Transverse colon (tissue), 4 donors: ENCODE measurements around the gene OLFM4. TPM values are rescaled to one million over a fixed set of nuclear protein-coding genes. Genes with fewer than 3 reads are reported as not detected.

Experiments
- DNase-seq: peaks from one replicate; pipeline ENCODE4 v3.0.0-alpha.2; 2019
- H3K27ac ChIP-seq, 4 donors: fragments of 200-600 bp; sonication (generic); 2 replicates each; pipeline ENCODE4 v1.5.1; 2016 to 2018; ENCODE audit warnings: inconsistent platforms in 4 of 4
- H3K27me3 ChIP-seq: fragments of 200-600 bp; sonication (generic); 2 replicates; pipeline ENCODE4 v1.5.1; 2017; ENCODE audit warnings: inconsistent platforms
- H3K36me3 ChIP-seq, 4 donors: fragments of 200-600 bp; sonication (generic); 2 replicates each; pipeline ENCODE4 v1.5.1; 2017 to 2019; ENCODE audit warnings: inconsistent platforms in 4 of 4
- H3K4me1 ChIP-seq, 4 donors: fragments of 200-600 bp; sonication (generic); 2 replicates each; pipeline ENCODE4 v1.5.1; 2017 to 2020; ENCODE audit warnings: inconsistent platforms in 4 of 4
- H3K4me3 ChIP-seq, 4 donors: fragments of 200-600 bp; sonication (generic); 1 replicate in 1 of 4; 2 replicates in 3 of 4; pipeline versions ENCODE4 v1.5.1 to v1.6.1; 2017 to 2019; ENCODE audit warnings: inconsistent platforms in 4 of 4
- H3K9me3 ChIP-seq, 2 donors: fragments of 200-600 bp; sonication (generic); 2 replicates each; pipeline ENCODE4 v1.5.1; 2017 to 2019; ENCODE audit warnings: inconsistent platforms in 2 of 2
- EP300 ChIP-seq: sonication (generic); formaldehyde crosslinking; IDR thresholded peaks from one replicate; pipeline ENCODE4 v1.6.1; 2017; ENCODE audit warnings: antibody characterized with exemption, low read depth
- POLR2A ChIP-seq: fragments of 450-650 bp; IDR thresholded peaks from one replicate; pipeline ENCODE4 v1.6.1; 2016; ENCODE audit warnings: antibody characterized with exemption, mild to moderate bottlenecking, moderate library complexity
- POLR2AphosphoS5 ChIP-seq, 3 donors: sonication (generic); formaldehyde crosslinking; IDR thresholded peaks; one replicate each; pipeline ENCODE4 v1.6.1; 2016; ENCODE audit warnings: antibody characterized with exemption in 3 of 3
- WGBS, 2 donors: methylation state at CpG; one replicate each; pipeline ENCODE4 v1.1.5; 2018; ENCODE audit warnings: low coverage in 1 of 2; 5-methylcytosine and 5-hydroxymethylcytosine counted together
- in situ Hi-C, 4 donors: fragments of 200-750 bp; cut with MboI; loops; one replicate each; pipeline versions ENCODE4 v1.15.0 to v1.15.1; 2017; ENCODE audit warnings: low sequenced_read_pairs in 3 of 4, low pct_ligation_motif_present in 1 of 4, low pct_unique_long_range_greater_than_20kb in 1 of 4
- intact Hi-C: fragments of 100-400 bp; cut with DNase I; formaldehyde crosslinking; loops from one replicate; pipeline ENCODE4 v1.15.1; 2023; ENCODE audit warnings: low total_unique reads
- total RNA-seq, 4 donors: library from RNA; depleted of rRNA; stranded (reverse); fragments of >200 nt; gene quantifications; one replicate each; pipeline ENCODE4 v1.1.0, GENCODE V29; 2016
- TF ChIP-seq, protein P1 (sequence below), 5 experiments: fragments of 200-600 bp in 3 of 5; fragments of 450-650 bp in 2 of 5; sonication (generic) in 3 of 5; IDR thresholded peaks; 1 replicate in 2 of 5; 2 replicates in 3 of 5; pipeline ENCODE4 v1.5.1; 2016 to 2017; ENCODE audit warnings: antibody characterized with exemption in 5 of 5, inconsistent platforms in 3 of 5, mild to moderate bottlenecking in 2 of 5, moderate library complexity in 1 of 5

OLFM4 gene
- total RNA-seq, 4 donors from 2014 or later: 3.4 to 61.0 (median 51.9) TPM

GRCh38 chr13:52984881-52985363 is 43.7 kb upstream of the OLFM4 start:
- no peak for DNase-seq
- in situ Hi-C loops: no loop called here
- TF ChIP-seq EP300 (no peak), POLR2A (no peak), POLR2AphosphoS5 (IDR thresholded peaks at IDR 0.05) (no peak)
- TF ChIP-seq, protein P1, sequence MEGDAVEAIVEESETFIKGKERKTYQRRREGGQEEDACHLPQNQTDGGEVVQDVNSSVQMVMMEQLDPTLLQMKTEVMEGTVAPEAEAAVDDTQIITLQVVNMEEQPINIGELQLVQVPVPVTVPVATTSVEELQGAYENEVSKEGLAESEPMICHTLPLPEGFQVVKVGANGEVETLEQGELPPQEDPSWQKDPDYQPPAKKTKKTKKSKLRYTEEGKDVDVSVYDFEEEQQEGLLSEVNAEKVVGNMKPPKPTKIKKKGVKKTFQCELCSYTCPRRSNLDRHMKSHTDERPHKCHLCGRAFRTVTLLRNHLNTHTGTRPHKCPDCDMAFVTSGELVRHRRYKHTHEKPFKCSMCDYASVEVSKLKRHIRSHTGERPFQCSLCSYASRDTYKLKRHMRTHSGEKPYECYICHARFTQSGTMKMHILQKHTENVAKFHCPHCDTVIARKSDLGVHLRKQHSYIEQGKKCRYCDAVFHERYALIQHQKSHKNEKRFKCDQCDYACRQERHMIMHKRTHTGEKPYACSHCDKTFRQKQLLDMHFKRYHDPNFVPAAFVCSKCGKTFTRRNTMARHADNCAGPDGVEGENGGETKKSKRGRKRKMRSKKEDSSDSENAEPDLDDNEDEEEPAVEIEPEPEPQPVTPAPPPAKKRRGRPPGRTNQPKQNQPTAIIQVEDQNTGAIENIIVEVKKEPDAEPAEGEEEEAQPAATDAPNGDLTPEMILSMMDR (IDR thresholded peaks at IDR 0.05): no peak

DNA sequence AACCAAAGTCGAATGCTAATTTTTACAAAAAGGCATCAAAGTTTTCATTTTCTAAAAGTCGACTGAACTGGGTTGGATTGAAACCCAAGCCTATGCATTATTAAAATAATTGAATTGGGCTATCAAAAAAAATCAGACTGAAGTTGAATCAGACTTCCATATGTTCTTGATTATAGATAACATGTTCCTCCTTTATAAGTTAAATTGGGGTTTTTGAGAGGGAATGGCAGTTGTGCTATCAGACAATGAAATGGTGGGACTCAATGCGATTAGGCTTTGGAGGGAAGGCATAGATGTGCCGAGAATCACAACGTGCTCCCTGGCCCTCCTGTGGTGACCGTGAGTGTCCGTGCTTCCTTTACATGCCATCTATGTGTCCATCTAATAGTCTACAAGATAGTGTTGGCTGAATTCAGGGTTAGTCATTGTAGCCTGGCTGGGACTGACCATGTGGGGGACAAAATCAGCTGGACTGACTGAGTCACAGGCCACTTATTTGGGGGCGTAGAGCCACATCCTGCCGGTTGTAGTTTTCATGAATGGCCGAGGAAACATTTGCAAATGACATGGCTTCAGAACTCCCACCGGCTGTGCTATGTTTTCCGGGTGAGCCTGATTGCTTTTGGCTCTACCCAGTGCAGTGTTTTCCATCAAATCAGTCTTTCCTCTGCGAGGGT is 37.1 kb upstream of the OLFM4 start:
- intact Hi-C loops: no loop called here
- no peak overlapping the region for H3K27ac ChIP-seq
- H3K9me3 ChIP-seq: no peaks in the 10 kb centered on the region
- H3K4me3 ChIP-seq: no peak overlapping the region
- H3K36me3 ChIP-seq: no peaks in the 10 kb centered on the region
- in situ Hi-C loops: no loop called here
- TF ChIP-seq POLR2AphosphoS5 (IDR thresholded peaks at IDR 0.05): no peak
- TF ChIP-seq EP300: no peak
- TF ChIP-seq, protein P1 (IDR thresholded peaks at IDR 0.05): no peak
- TF ChIP-seq POLR2A: no peak
- H3K4me1 ChIP-seq: peaks cover 0 to 24% (median 6%) of the 10 kb centered on the region in 4 donors
- WGBS, 2 donors: 86 to 89% methylated on average over 6 to 13 of the region's 13 CpGs
- DNase-seq: no peak
- no peaks in the 10 kb centered on the region for H3K27me3 ChIP-seq

More at GRCh38 chr13:52984881-52985363, 43.7 kb upstream of the OLFM4 start:
- H3K36me3 ChIP-seq: no peaks in the 10 kb centered on the region
- no peaks in the 10 kb centered on the region for H3K27me3 ChIP-seq
- intact Hi-C loops: no loop called here
- H3K9me3 ChIP-seq: no peaks in the 10 kb centered on the region
- WGBS, 2 donors: 82 to 96% methylated on average over 4 to 5 of the region's 5 CpGs
- H3K27ac ChIP-seq: no peak overlapping the region
- no peaks in the 10 kb centered on the region for H3K4me1 ChIP-seq
- H3K4me3 ChIP-seq: no peak overlapping the region

GRCh38 chr13:52992110-52992509 is 36.5 kb upstream of the OLFM4 start:
- no peaks in the 10 kb centered on the region for H3K36me3 ChIP-seq
- H3K4me1 ChIP-seq: peaks cover 0 to 26% (median 6%) of the 10 kb centered on the region in 4 donors
- no peaks in the 10 kb centered on the region for H3K9me3 ChIP-seq
- in situ Hi-C loops: no loop called here
- no peak for TF ChIP-seq POLR2AphosphoS5 (IDR thresholded peaks at IDR 0.05)
- H3K27ac ChIP-seq: no peak overlapping the region
- no peak overlapping the region for H3K4me3 ChIP-seq
- H3K27me3 ChIP-seq: no peaks in the 10 kb centered on the region
- 94% methylated on average over 11 of the region's 11 CpGs; no CpG with 5 or more reads in 1 of the 2 donors for WGBS, 2 donors
- DNase-seq: no peak
- intact Hi-C loops: no loop called here

DNA sequence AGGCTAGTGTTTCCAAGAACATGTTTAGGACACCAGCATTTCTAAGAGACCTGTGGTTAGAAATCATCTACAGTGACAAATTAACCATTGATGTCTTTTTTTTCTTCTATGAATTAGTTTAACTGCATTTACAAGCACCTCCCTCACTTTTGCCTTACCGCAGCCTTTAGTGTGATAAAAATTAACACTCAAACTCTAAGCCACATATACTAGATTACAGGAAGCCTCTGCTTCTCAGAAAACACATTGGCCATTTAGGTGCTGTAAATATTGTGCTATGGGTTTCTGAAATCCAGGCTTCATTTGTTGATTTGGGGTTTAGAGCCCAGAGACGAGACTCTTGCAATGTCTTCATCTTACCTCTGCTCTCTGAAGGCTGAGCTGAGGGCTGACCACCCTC is 34.6 kb upstream of the OLFM4 start:
- no peak for DNase-seq
- intact Hi-C loops: no loop called here
- in situ Hi-C loops: no loop called here
- Histone ChIP-seq H3K27ac (no peak overlapping the region), H3K36me3 (no peaks in the 10 kb centered on the region), H3K27me3 (no peaks in the 10 kb centered on the region), H3K9me3 (no peaks in the 10 kb centered on the region), H3K4me1 (peaks cover 0 to 27% (median 6%) of the 10 kb centered on the region in 4 donors), H3K4me3 (no peak overlapping the region)
- TF ChIP-seq EP300 (no peak), POLR2AphosphoS5 (IDR thresholded peaks at IDR 0.05) (no peak), POLR2A (no peak)
- TF ChIP-seq, protein P1 (IDR thresholded peaks at IDR 0.05): no peak
- 49 to 61% methylated on average over 2 of the region's 2 CpGs for WGBS, 2 donors
